CD4-positive, alpha-beta T cell treated with Interleukin-21 for 1 hour (primary cell): ENCODE measurements around the gene FLNC.

Experiments
- DNase-seq: peaks from one replicate; pipeline ENCODE4 v3.0.0-alpha.2; 2020

Gene FLNC

GRCh38 chr7:128846781-128847444 lies 16.7 kb downstream of the FLNC start:
- no peak for DNase-seq

GRCh38 chr7:128847721-128848211 lies 17.6 kb downstream of the FLNC start:
- no peak for DNase-seq

- DNase-seq, result no peak
Observed at GRCh38 chr7:128848289-128849155, 18.3 kb downstream of the FLNC start.

GRCh38 chr7:128849156-128849515 lies 18.9 kb downstream of the FLNC start:
- DNase-seq, result no peak

GRCh38 chr7:128849804-128850490 lies 19.7 kb downstream of the FLNC start:
- DNase-seq, result no peak

- no peak for DNase-seq
Observed at GRCh38 chr7:128852537-128853254, 22.5 kb downstream of the FLNC start.

- DNase-seq, result no peak
Observed at GRCh38 chr7:128853799-128854198, 23.6 kb downstream of the FLNC start.

GRCh38 chr7:128854396-128854795 lies 24.2 kb downstream of the FLNC start:
- DNase-seq, result no peak

GRCh38 chr7:128855559-128855958 lies 25.4 kb downstream of the FLNC start:
- DNase-seq, result no peak

GRCh38 chr7:128856001-128856718 lies 26.0 kb downstream of the FLNC start:
- DNase-seq, result no peak

- no peak for DNase-seq
Observed at GRCh38 chr7:128858380-128859231, 28.4 kb downstream of the FLNC start.

- DNase-seq, result no peak
Observed at GRCh38 chr7:128859232-128860157, 29.3 kb downstream of the FLNC start.

GRCh38 chr7:128860158-128861073 lies 30.2 kb downstream of the FLNC start:
- no peak for DNase-seq

- no peak for DNase-seq
Observed at GRCh38 chr7:128861957-128862570, 31.9 kb downstream of the FLNC start.

- DNase-seq, result peak; percentile 99
Observed at GRCh38 chr7:128862571-128863432, 32.6 kb downstream of the FLNC start, which contains the start of gene ATP6V1F. Gene ATP6V1F (plus strand): TSS chr7:128862856. CDS start chr7:128862905, 49 bp downstream.

- DNase-seq, result peak; percentile 62
Observed at GRCh38 chr7:128863433-128863989, 33.3 kb downstream of the FLNC start.

GRCh38 chr7:128865303-128865702 lies 35.1 kb downstream of the FLNC start:
- no peak for DNase-seq
